ENCODE results near the gene NPB.

DNA sequence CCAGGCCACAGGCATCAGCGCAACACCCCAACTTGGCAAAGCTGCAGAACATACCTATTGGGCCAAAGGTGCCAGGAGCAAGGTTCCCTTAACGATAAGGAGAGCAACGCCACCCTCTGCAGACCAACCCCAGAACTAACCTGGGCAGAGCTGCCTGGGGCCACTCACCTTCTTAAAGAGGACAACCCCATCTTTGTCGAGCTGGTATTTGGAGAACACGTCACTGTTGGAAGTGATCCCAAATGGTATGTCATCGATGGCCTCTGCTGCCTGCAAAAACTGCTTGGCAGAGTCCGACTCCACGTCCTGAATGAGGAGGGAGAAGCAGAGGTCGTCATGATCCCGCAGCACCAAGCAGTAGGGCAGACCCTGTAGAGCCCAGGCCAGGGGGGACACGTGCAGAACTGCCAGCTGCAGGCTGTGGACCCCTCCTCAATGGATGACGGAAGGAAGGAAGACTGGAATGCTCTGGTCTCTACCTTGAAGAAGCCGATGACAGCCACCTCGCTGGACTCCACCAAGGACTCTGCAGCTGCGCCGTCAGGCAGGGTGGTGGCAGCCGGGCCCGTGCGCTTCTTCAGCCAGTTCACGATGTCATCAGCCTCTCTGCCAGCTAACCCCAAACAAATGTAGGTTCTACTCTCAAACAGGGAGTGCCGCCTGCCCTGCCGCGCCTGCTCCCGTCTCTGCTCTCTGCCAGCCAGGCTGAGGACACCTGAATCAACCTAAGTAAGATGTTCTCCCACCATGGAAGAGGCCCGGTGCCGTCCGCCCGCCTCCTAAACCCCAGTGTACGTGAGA lies 46.9 kb upstream of the NPB start:
- TF ChIP-seq EP300 (IDR thresholded peaks at IDR 0.05; ENCODE audit: borderline replicate concordance) (no peak), TCF12 (IDR thresholded peaks at IDR 0.05; ENCODE audit: low read depth) (no peak), YY1 (IDR thresholded peaks at IDR 0.05; ENCODE audit: low read depth) (no peak), CREB1 (IDR thresholded peaks at IDR 0.05; ENCODE audit: low read depth) (no peak), NFIC (IDR thresholded peaks at IDR 0.05) (no peak)
- TF ChIP-seq, protein P1, sequence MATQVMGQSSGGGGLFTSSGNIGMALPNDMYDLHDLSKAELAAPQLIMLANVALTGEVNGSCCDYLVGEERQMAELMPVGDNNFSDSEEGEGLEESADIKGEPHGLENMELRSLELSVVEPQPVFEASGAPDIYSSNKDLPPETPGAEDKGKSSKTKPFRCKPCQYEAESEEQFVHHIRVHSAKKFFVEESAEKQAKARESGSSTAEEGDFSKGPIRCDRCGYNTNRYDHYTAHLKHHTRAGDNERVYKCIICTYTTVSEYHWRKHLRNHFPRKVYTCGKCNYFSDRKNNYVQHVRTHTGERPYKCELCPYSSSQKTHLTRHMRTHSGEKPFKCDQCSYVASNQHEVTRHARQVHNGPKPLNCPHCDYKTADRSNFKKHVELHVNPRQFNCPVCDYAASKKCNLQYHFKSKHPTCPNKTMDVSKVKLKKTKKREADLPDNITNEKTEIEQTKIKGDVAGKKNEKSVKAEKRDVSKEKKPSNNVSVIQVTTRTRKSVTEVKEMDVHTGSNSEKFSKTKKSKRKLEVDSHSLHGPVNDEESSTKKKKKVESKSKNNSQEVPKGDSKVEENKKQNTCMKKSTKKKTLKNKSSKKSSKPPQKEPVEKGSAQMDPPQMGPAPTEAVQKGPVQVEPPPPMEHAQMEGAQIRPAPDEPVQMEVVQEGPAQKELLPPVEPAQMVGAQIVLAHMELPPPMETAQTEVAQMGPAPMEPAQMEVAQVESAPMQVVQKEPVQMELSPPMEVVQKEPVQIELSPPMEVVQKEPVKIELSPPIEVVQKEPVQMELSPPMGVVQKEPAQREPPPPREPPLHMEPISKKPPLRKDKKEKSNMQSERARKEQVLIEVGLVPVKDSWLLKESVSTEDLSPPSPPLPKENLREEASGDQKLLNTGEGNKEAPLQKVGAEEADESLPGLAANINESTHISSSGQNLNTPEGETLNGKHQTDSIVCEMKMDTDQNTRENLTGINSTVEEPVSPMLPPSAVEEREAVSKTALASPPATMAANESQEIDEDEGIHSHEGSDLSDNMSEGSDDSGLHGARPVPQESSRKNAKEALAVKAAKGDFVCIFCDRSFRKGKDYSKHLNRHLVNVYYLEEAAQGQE (IDR thresholded peaks at IDR 0.05; ENCODE audit: low read depth), result no peak
- TF ChIP-seq, protein P2, sequence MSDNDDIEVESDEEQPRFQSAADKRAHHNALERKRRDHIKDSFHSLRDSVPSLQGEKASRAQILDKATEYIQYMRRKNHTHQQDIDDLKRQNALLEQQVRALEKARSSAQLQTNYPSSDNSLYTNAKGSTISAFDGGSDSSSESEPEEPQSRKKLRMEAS (IDR thresholded peaks at IDR 0.05), result no peak

Measured in Ishikawa (cell line).